HG03139 (cell line): ENCODE data around the gene ARMC8.

ENCODE experiments used
- ATAC-seq: cut with Tn5 transposase; IDR thresholded peaks from one replicate; pipeline ENCODE4 v1.9.1; 2021; ENCODE audit not compliant: unreplicated experiment

Gene ARMC8

DNA sequence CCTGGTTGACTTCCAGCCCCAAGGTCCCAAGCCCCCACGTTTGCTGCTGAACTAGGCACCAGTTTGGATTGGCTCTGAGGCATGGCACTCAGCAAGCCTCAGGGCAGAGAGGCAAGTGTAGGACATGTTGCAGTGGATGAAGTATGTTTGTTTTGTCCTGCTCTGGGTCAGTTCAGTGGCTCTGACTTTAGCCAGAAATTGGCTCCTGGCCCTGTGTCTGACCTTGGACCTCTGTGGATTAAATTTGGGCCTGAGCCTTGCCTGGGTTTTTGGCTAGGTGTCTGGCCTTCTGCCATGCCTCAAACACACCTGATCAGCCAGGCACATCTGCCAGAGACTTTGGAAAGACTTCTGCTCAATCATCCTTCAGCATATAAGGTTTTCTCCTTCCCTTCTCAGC is 157.7 kb downstream of the ARMC8 start:
- ATAC-seq, result no peak
